Astrocyte (in vitro differentiated cells and primary cell): ENCODE results near the gene SIVA1. TPM values are rescaled to one million over a fixed set of nuclear protein-coding genes. Genes with fewer than 3 reads are reported as not detected.

Experiments used
- DNase-seq: peaks from one replicate; pipeline ENCODE4 v3.0.0-alpha.2; 2010; ENCODE audit warnings: low read depth
- FAIRE-seq: peaks from 2 replicates; lab custom pipeline; 2011; peaks lifted over from hg19 to GRCh38; lab: Jason Lieb, UNC
- H2AFZ ChIP-seq: 2 replicates; pipeline ENCODE4 v1.6.0; 2012; ENCODE audit warnings: low read depth, low read length, inconsistent platforms
- H3K27ac ChIP-seq: 2 replicates; pipeline ENCODE4 v1.5.1; 2011; ENCODE audit warnings: low read depth, low read length, inconsistent platforms
- H3K27me3 ChIP-seq: 2 replicates; pipeline ENCODE4 v1.6.0; 2011; ENCODE audit warnings: low read length, inconsistent platforms; ENCODE audit not compliant: insufficient read depth
- H3K36me3 ChIP-seq: 2 replicates; pipeline ENCODE4 v1.5.1; 2011; ENCODE audit warnings: low read length, inconsistent platforms; ENCODE audit not compliant: insufficient read depth
- H3K4me1 ChIP-seq: 2 replicates; pipeline ENCODE4 v1.5.1; 2011; ENCODE audit warnings: low read length, inconsistent platforms; ENCODE audit not compliant: insufficient read depth
- H3K4me2 ChIP-seq: 2 replicates; pipeline ENCODE4 v1.6.0; 2012; ENCODE audit warnings: low read length, inconsistent platforms
- H3K4me3 ChIP-seq: 2 replicates; pipeline ENCODE4 v1.5.1; 2011; ENCODE audit warnings: low read depth, mild to moderate bottlenecking, low read length, inconsistent platforms; ENCODE audit not compliant: insufficient read depth
- H3K79me2 ChIP-seq: 2 replicates; pipeline ENCODE4 v1.6.0; 2012; ENCODE audit warnings: mild to moderate bottlenecking, low read length, inconsistent platforms; ENCODE audit not compliant: insufficient read depth
- H3K9ac ChIP-seq: 2 replicates; pipeline ENCODE4 v1.6.0; 2012; ENCODE audit warnings: mild to moderate bottlenecking, low read length, inconsistent platforms
- H3K9me3 ChIP-seq: 2 replicates; pipeline ENCODE4 v1.5.1; 2012; ENCODE audit warnings: low read depth, mild to moderate bottlenecking, low read length, inconsistent platforms; ENCODE audit not compliant: insufficient read depth
- H4K20me1 ChIP-seq: 2 replicates; pipeline ENCODE4 v1.6.0; 2012; ENCODE audit warnings: low read length, inconsistent platforms; ENCODE audit not compliant: insufficient read depth
- H3K27ac Mint-ChIP-seq: one replicate; pipeline ENCODE4 v1.8.0; 2021; ENCODE audit warnings: mild to moderate bottlenecking, mixed read lengths; ENCODE audit not compliant: unreplicated experiment
- H3K27me3 Mint-ChIP-seq: one replicate; pipeline ENCODE4 v1.8.0; 2021; ENCODE audit warnings: low read depth, mixed read lengths; ENCODE audit not compliant: unreplicated experiment
- H3K36me3 Mint-ChIP-seq: one replicate; pipeline ENCODE4 v1.8.0; 2021; ENCODE audit warnings: low read depth, mixed read lengths; ENCODE audit not compliant: unreplicated experiment
- H3K4me1 Mint-ChIP-seq: one replicate; pipeline ENCODE4 v1.8.0; 2021; ENCODE audit warnings: low read depth, mixed read lengths; ENCODE audit not compliant: unreplicated experiment
- H3K4me3 Mint-ChIP-seq: one replicate; pipeline ENCODE4 v1.8.0; 2021; ENCODE audit warnings: mild to moderate bottlenecking, moderate library complexity, mixed read lengths; ENCODE audit not compliant: unreplicated experiment
- H3K9me3 Mint-ChIP-seq: one replicate; pipeline ENCODE4 v1.8.0; 2021; ENCODE audit warnings: mild to moderate bottlenecking, mixed read lengths; ENCODE audit not compliant: unreplicated experiment
- CTCF ChIP-seq: IDR thresholded peaks from 2 replicates; pipeline ENCODE4 v1.5.1; 2011; ENCODE audit warnings: low read depth, mild to moderate bottlenecking, inconsistent platforms, low read length, moderate library complexity; ENCODE audit not compliant: insufficient read depth
- EZH2 ChIP-seq: IDR thresholded peaks from 2 replicates; pipeline ENCODE4 v1.6.1; 2012; ENCODE audit warnings: mild to moderate bottlenecking, low read length, inconsistent platforms; ENCODE audit not compliant: insufficient read depth
- total RNA-seq: library from RNA; stranded (reverse); gene quantifications from 2 replicates; pipeline ENCODE4 v1.2.1, GENCODE V29; 2021

The SIVA1 gene
- total RNA-seq, 1 donor from 2014 or later, result 51.0 TPM

- H3K9me3 Mint-ChIP-seq, result no peaks in the 10 kb centered on the region
- no peaks in the 10 kb centered on the region for H3K27me3 Mint-ChIP-seq
- no peak overlapping the region for H3K4me2 ChIP-seq
- no peak overlapping the region for H2AFZ ChIP-seq
- H3K9ac ChIP-seq, result no peak overlapping the region
- H3K27me3 ChIP-seq, result peaks cover 3% of the 10 kb centered on the region
- H3K79me2 ChIP-seq, result peaks cover 27% of the 10 kb centered on the region
- H4K20me1 ChIP-seq, result peaks cover 36% of the 10 kb centered on the region
- H3K27ac Mint-ChIP-seq, result no peak overlapping the region
- H3K4me1 Mint-ChIP-seq, result peaks cover 21% of the 10 kb centered on the region
- no peak for FAIRE-seq
- TF ChIP-seq CTCF, result no peak
- TF ChIP-seq EZH2, result no peak
- H3K36me3 Mint-ChIP-seq, result no peaks in the 10 kb centered on the region
- peaks cover 28% of the 10 kb centered on the region for H3K4me1 ChIP-seq
- no peak overlapping the region for H3K4me3 ChIP-seq
- no peak for DNase-seq
- H3K36me3 ChIP-seq, result no peaks in the 10 kb centered on the region
- no peak overlapping the region for H3K27ac ChIP-seq
- H3K9me3 ChIP-seq, result no peaks in the 10 kb centered on the region
- H3K4me3 Mint-ChIP-seq, result no peak overlapping the region
Measured at GRCh38 chr14:104797115-104798044, 44.4 kb downstream of the SIVA1 start.

- Mint-ChIP-seq H3K4me1 (peaks cover 18% of the 10 kb centered on the region), H3K36me3 (peaks cover 2% of the 10 kb centered on the region), H3K9me3 (no peaks in the 10 kb centered on the region), H3K4me3 (peak overlapping the region; percentile 85), H3K27ac (peak overlapping the region; percentile 94), H3K27me3 (no peaks in the 10 kb centered on the region)
- Histone ChIP-seq H2AFZ (no peak overlapping the region), H3K27me3 (peaks cover 3% of the 10 kb centered on the region), H3K36me3 (no peaks in the 10 kb centered on the region), H3K4me1 (peaks cover 25% of the 10 kb centered on the region), H3K79me2 (peaks cover 16% of the 10 kb centered on the region), H3K4me3 (no peak overlapping the region), H3K4me2 (no peak overlapping the region), H4K20me1 (peaks cover 33% of the 10 kb centered on the region), H3K27ac (no peak overlapping the region), H3K9ac (no peak overlapping the region), H3K9me3 (no peaks in the 10 kb centered on the region)
- no peak for TF ChIP-seq CTCF
- no peak for TF ChIP-seq EZH2
- DNase-seq (no peak), FAIRE-seq (no peak)
Measured at GRCh38 chr14:104798300-104799243, 45.6 kb downstream of the SIVA1 start.
